Activated B cell treated with CpG ODN at 0.5 μM for 24 hours (primary cell): ENCODE measurements around the gene GPR108. TPM values are rescaled to one million over a fixed set of nuclear protein-coding genes. Genes with fewer than 3 reads are reported as not detected.

Experiments
- ATAC-seq: fragments of 200-7000 bp; cut with Tn5 transposase; one replicate; pipeline ENCODE4 v1.10.0; 2021; ENCODE audit warnings: low read depth, mild to moderate bottlenecking, moderate library complexity
- CTCF ChIA-PET: fragments of 350-600 bp; sonication (Branson Sonifier 250); formaldehyde crosslinking; loops from one replicate; lab custom pipeline; 2021; ENCODE audit warnings: antibody characterized with exemption; lab: Charles Lee
- POLR2A ChIA-PET: fragments of 350-600 bp; sonication (Branson Sonifier 250); formaldehyde crosslinking; loops from one replicate; lab custom pipeline; 2021; ENCODE audit warnings: antibody characterized with exemption; lab: Charles Lee
- DNase-seq: peaks from one replicate; pipeline ENCODE4 v3.0.0; 2022
- H3K27ac Mint-ChIP-seq: one replicate; pipeline ENCODE4 v1.8.0; 2020; ENCODE audit warnings: mixed read lengths
- H3K27me3 Mint-ChIP-seq: one replicate; pipeline ENCODE4 v1.8.0; 2021; ENCODE audit warnings: mixed read lengths
- H3K36me3 Mint-ChIP-seq: one replicate; pipeline ENCODE4 v1.8.0; 2021; ENCODE audit warnings: low read depth, mixed read lengths
- H3K4me1 Mint-ChIP-seq: one replicate; pipeline ENCODE4 v1.8.0; 2021; ENCODE audit warnings: mixed read lengths
- H3K4me3 Mint-ChIP-seq: one replicate; pipeline ENCODE4 v1.8.0; 2020; ENCODE audit warnings: mild to moderate bottlenecking, mixed read lengths
- H3K9me3 Mint-ChIP-seq: one replicate; pipeline ENCODE4 v1.8.0; 2020; ENCODE audit warnings: mixed read lengths
- intact Hi-C: fragments of 100-400 bp; cut with micrococcal nuclease; formaldehyde crosslinking; loops from one replicate; pipeline ENCODE4 v1.15.1; 2024
- total RNA-seq: library from RNA; stranded (reverse); gene quantifications from 2 replicates; pipeline ENCODE4 v1.2.3, GENCODE V29; 2022
- TF ChIP-seq, protein P1 (sequence below): fragments of 200-600 bp; IDR thresholded peaks from one replicate; pipeline ENCODE4 v1.8.0; 2022; ENCODE audit warnings: antibody characterized with exemption, mild to moderate bottlenecking

GPR108 gene
- total RNA-seq, 1 donor from 2014 or later: 55.6 TPM

DNA sequence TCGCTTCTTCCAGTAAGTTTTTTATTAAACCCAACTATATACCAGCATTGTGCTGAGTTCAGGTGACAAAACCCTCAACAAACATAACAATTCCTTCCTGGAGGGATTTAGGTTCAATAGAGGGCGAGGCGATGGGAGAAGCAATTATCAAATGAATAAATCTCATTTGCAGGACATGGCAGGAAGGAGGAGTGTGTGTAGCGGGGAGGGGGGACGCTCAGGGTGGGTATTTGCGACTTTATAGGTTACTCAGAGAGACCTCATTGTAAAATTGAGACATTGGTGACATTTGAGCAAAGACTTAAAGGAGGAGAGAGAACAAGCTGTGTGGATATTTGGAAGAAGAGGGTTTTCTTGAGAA lies 20.8 kb downstream of the GPR108 start:
- Mint-ChIP-seq H3K27me3 (peaks cover 3% of the 10 kb centered on the region), H3K4me1 (peaks cover 11% of the 10 kb centered on the region), H3K27ac (no peak overlapping the region), H3K9me3 (no peaks in the 10 kb centered on the region), H3K36me3 (no peaks in the 10 kb centered on the region), H3K4me3 (no peak overlapping the region)
- POLR2A ChIA-PET: no interaction called here
- no peak for ATAC-seq
- DNase-seq: no peak
- intact Hi-C loops: no loop called here
- TF ChIP-seq, protein P1, sequence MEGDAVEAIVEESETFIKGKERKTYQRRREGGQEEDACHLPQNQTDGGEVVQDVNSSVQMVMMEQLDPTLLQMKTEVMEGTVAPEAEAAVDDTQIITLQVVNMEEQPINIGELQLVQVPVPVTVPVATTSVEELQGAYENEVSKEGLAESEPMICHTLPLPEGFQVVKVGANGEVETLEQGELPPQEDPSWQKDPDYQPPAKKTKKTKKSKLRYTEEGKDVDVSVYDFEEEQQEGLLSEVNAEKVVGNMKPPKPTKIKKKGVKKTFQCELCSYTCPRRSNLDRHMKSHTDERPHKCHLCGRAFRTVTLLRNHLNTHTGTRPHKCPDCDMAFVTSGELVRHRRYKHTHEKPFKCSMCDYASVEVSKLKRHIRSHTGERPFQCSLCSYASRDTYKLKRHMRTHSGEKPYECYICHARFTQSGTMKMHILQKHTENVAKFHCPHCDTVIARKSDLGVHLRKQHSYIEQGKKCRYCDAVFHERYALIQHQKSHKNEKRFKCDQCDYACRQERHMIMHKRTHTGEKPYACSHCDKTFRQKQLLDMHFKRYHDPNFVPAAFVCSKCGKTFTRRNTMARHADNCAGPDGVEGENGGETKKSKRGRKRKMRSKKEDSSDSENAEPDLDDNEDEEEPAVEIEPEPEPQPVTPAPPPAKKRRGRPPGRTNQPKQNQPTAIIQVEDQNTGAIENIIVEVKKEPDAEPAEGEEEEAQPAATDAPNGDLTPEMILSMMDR: no peak
- CTCF ChIA-PET: no interaction called here

DNA sequence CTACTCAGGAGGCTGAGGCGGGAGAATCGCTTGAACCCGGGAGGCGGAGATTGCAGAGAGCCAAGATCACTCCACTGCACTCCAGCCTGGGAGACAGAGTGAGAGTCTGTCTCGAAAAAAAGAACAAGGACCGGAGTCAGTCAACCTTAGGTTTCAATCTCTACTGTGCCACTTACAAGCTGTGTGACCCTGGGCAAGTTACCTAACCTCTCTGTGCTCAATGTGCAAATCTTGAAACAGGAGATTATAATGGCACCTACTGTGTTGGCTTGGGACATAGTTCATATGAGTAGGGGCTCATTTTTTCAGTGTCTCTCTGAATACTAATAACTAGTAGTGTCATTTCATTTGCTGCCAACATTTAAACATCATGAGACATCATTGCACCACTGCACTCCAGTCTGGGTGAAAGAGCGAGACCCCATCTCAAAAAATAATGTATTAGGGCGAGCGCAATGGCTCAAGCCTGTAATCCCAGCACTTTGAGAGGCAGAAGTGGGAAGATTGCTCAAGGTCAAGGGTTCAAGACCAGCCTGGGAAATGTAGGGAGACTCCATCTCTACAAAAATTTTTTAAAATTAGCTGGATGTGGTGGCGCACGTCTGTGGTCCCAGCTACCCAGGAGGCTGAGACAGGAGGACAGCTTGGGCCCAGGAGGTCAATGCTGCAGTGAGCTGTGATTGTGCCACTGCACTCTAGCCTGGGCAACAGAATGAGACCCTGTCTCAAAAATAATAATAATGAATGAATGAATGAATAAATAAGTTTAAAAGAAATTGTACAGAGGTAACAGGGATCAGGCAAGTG lies 22.4 kb downstream of the GPR108 start:
- ChIA-PET CTCF (interaction anchor here (0.6 to 0.7 kb wide), 2 partner anchors 23 to 111 kb away, joined by 3 read pairs; partner anchors contain the start of gene GPR108), POLR2A (no interaction called here)
- H3K36me3 Mint-ChIP-seq: no peaks in the 10 kb centered on the region
- no peak overlapping the region for H3K4me3 Mint-ChIP-seq
- intact Hi-C loops: no loop called here
- H3K9me3 Mint-ChIP-seq: no peaks in the 10 kb centered on the region
- H3K27ac Mint-ChIP-seq: no peak overlapping the region
- DNase-seq: no peak
- peaks cover 19% of the 10 kb centered on the region for H3K27me3 Mint-ChIP-seq
- ATAC-seq: no peak
- peaks cover 10% of the 10 kb centered on the region for H3K4me1 Mint-ChIP-seq
- TF ChIP-seq, protein P1: no peak

DNA sequence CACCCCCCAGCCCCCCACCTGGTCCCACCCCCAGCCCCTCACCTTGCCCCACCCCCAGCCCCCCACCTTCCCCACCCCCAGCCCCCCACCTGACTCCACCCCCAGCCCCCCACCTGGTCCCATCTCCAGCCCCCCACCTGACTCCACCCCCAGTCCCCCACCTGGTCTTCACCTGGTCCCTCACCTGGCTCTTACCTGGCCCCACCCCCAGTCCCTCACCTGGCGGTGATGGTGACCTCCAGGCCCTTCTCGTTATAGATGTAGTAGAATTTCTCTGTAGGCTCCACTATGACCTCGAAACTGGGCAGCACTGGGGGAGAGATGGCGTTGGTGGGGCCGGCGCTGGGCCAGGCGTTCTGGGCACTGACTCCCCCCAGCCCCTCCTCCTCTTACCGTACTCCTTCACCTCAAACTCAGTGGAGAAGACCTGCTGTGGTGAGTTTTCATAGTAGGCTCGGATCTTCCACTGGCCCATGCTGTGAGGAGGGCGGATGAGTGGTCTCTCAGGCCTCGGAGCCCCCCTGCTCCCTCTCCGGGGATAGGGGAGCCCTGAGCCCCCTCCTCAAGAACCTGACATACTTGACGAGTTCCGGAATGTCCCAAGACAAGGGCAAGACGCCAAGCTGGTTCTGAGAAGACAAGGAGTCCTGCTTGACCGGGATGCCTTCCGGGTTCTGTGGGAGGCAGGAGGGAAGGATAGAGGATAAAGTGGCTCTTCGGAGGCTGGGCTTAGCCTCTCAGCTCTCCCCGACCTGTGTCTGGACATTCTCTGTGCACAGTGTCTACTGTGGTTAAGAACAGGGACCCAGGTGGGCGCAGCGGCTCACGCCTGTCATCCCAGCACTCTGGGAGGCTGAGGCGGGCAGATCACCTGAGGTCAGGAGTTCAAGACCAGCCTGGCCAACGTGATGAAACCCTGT lies 23.3 kb downstream of the GPR108 start:
- no peak overlapping the region for H3K27ac Mint-ChIP-seq
- DNase-seq (no peak), ATAC-seq (no peak)
- H3K4me1 Mint-ChIP-seq: peaks cover 10% of the 10 kb centered on the region
- POLR2A ChIA-PET: no interaction called here
- intact Hi-C loops: no loop called here
- H3K9me3 Mint-ChIP-seq: no peaks in the 10 kb centered on the region
- H3K27me3 Mint-ChIP-seq: peaks cover 25% of the 10 kb centered on the region
- no peak overlapping the region for H3K4me3 Mint-ChIP-seq
- CTCF ChIA-PET: no interaction called here
- H3K36me3 Mint-ChIP-seq: no peaks in the 10 kb centered on the region
- TF ChIP-seq, protein P1: no peak

DNA sequence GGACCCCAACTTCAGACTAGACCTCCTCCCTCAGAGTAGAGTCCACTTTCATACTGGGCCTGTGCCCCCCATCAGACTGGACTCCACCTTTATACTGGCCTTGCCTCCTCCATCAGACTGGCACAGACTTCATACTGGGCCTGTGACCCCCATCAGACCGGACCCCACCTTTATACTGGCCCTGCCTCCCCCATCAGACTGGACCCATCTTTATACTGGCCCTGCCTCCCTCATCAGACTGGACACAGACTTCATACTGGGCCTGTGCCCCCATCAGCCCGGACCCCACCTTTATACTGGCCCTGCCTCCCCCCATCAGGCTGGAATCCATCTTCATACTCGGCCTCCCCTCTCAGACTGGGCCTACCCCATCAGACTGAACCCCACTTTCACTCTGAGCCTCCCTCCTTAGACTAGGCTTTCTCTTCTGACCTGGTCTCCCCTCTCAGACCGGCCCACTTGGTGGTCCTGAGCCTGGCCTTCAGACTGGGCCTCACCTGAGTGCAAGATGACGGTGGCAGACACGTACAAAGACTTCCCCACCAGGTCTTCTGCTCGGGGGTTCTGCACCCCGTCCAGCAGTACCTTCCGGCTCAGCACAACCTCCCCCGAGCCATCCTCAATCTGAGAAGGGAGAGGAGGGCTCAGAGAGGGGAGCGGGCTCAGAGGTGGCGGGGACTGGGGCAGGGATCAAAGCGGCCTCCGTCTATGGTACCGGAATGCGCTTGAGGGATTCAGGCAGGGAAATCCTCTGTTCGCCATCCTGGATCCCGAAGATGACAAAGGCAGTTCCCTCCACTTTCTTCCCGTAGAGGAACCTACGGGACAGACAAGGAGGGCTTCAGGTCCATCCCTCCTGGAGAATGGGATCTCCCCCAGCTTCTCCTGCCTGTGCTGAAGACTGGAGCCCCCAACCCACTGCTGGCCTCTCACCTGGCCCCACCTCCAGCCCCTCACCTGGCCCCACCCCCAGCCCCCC lies 24.4 kb downstream of the GPR108 start:
- DNase-seq (no peak), ATAC-seq (no peak)
- POLR2A ChIA-PET: no interaction called here
- Mint-ChIP-seq H3K9me3 (no peaks in the 10 kb centered on the region), H3K27ac (no peak overlapping the region), H3K27me3 (peaks cover 29% of the 10 kb centered on the region), H3K4me1 (peaks cover 10% of the 10 kb centered on the region), H3K4me3 (no peak overlapping the region), H3K36me3 (no peaks in the 10 kb centered on the region)
- TF ChIP-seq, protein P1: no peak
- CTCF ChIA-PET: no interaction called here
- intact Hi-C loops: no loop called here
